Activated effector memory CD4-positive, alpha-beta T cell treated with Interleukin-2 at 50 U/mL for 16 hours (primary cell): ENCODE results near the gene OR2T5.
A peak's percentile ranks its signal among the peaks of the same experiment; 100 is the strongest.
"Not testable (repeated sequence)": the region's sequence is repeated elsewhere in the genome, so short reads cannot be mapped to it uniquely, and the experiment has no call there.

ENCODE experiments used
- DNase-seq: peaks from one replicate; pipeline ENCODE4 v3.0.0-alpha.2; 2020

Gene OR2T5

DNA sequence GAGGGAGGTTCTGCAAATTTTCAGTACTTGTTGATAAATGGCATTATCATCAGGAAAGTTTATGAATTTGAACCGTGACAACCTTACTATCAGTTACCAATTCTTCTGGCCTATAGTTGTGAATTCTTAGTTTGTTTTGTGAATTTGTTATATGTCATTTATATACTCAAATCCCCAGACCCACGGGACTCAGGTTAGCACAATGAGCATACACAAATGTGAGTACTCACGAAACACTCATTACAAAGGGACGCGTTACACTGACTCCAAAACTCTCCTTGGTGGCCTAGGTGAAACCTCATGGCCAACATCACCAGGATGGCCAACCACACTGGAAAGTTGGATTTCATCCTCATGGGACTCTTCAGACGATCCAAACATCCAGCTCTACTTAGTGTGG is at the start of gene OR2T5:
TSS of gene OR2T5 (plus strand) at position 301 of the 400 bp plus-strand sequence. CDS start at position 301, 0 bp downstream.
- DNase-seq: not testable (repeated sequence)

DNA sequence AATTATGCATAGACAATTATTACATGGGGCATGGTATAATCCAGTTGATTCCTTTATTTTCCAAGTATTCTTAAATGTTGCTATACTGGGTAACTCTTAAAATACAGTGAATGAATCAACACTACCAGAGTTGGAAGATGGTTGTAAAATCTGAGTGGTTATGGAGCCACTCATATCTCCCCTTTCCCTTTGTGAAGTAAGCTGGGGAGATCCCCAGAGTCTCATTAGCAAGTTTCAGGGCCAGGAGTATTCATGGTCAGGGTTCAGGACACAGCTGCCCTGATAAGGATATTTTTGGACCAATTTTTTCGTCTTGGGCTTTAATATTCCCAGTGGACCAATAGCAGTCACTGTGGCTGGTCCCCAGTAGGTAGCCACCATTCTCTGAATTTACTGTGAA is 49.7 kb upstream of the OR2T5 start:
- not testable (repeated sequence) for DNase-seq

GRCh38 chr1:248439283-248439682 is 49.1 kb upstream of the OR2T5 start:
- DNase-seq: not testable (repeated sequence)

- not testable (repeated sequence) for DNase-seq
These were observed 45.7 kb upstream of the OR2T5 start for GRCh38 chr1:248442500-248443277.

- DNase-seq: not testable (repeated sequence)
These were observed 43.8 kb upstream of the OR2T5 start for GRCh38 chr1:248444603-248445002.

DNA sequence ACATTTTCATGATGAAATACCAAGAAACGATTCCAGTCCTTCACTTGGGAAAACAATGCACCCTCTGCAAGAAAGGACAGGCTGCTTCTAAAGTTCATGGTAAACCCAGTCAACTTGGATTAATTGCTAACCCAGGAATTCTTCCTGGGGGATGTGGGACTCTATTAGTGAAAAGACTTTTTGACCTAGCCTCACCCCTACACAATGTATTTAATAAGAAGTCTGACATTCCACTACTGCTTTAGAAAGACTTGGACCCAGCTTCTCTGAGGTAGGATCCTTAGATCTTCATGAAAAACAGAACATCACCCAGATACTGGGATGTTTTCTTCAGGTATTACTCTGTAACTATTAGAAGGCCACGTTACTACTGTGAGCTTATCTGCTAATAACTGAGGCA is 43.0 kb upstream of the OR2T5 start, which contains the start of gene OR2T2:
TSS of gene OR2T2 (plus strand) at position 239 of the 400 bp plus-strand sequence. CDS start 7,161 bp downstream, outside the sequence.
- not testable (repeated sequence) for DNase-seq

- DNase-seq: not testable (repeated sequence)
These were observed 39.8 kb upstream of the OR2T5 start for GRCh38 chr1:248448409-248449074.

DNA sequence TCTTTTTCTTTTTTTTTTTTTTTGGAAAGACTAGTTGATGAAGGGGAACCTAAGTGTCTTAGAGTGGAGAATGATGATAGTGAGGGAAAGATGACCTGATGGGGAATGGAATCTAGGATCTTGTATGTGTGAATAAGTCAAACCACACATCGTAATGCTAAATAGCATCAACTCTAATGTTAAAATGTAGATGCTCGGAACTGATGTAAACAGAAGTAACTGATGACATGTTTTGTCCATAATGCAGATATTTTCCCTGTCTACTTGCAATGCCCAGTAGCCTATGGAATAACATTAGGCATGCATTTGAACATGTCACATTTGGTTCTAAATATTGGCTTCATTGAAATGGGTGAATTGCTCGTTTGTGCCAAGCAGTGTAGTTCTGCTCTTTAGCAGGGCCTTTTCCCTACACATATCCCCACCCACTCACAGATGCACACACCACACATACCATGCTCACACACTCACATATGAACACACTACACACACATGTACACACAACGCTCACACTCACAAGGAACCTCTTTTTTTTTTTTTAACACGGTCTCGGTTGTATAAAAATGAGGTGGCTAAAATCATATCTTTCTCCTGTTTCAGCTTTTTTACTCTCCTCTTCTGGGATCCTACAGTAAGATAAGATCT is 38.4 kb upstream of the OR2T5 start:
- not testable (repeated sequence) for DNase-seq

DNA sequence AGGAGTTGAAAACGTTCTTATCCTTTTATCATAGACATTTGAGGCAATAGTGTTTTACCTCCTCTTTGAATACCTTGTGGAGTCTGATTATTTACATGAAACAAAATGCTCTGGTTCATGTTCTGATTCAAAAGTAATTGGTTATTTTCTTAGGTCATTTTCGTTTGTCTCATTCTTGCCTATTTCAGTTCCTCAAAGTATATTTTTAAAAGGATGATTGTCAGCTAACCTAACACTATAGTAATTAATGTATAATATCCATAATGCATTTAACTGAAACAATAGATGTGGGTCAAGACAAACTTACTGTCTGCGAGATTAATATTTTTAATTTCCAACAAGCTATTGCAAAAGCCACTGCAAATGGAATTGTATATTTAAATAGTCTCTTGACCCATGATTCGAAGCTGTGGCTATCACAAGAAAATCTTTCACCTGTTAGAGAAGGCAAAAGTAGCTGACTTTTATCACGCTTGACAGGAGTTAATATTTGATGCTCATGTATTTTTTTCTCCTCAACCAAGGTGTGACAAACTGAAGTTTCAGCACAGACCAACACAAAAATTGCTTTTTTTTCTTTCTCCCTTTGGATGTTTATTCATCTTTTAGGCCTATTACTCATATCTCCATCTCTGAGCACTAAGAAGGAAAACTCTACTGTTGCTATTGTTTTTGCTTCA is 37.8 kb upstream of the OR2T5 start:
- not testable (repeated sequence) for DNase-seq

- DNase-seq: not testable (repeated sequence)
These were observed 34.8 kb upstream of the OR2T5 start for GRCh38 chr1:248453619-248454018.

DNA sequence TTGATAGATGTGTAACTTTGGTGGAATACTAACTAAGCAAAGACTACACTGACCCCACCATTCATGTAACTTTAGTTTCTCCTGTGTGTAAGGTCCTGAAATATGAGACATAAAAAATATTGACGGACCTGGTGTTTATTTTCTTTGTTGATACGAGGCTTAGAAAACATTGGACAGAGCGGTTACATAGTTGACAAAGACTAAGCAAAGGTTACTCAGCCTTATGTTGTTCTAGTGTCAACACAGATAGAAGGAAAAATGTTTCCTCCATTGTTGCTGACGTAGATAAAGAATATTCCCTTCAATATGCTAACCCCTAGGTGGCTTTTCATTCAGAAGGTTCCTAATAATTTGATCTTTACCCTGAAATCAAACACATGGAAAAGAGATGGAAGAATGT is 33.3 kb upstream of the OR2T5 start:
- DNase-seq: not testable (repeated sequence)

- DNase-seq: not testable (repeated sequence)
These were observed 31.8 kb upstream of the OR2T5 start for GRCh38 chr1:248456635-248457034.

GRCh38 chr1:248459117-248459516 is 29.3 kb upstream of the OR2T5 start:
- not testable (repeated sequence) for DNase-seq

- DNase-seq: no peak
These were observed 17.2 kb upstream of the OR2T5 start for GRCh38 chr1:248471154-248471553.

DNA sequence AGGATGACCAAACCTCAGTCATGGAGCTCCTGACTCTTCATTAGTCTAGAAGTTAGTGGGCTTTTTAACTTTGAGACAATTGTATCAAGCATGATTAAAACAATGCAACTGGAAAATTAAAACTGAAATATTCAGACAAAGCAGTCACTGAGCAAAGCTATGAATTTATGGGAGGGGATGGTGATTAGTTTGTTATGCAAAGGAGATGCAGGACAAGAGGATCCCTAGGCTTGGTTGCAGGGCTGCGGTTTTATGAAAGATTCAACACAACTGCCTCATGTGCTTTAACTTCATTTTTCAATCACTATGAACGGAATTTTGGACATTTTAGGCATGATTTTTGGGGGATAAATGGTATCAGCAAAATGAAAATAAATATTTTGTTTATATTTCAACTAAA is 16.3 kb upstream of the OR2T5 start:
- DNase-seq: not testable (repeated sequence)

GRCh38 chr1:248473051-248473450 is 15.3 kb upstream of the OR2T5 start, which contains the start of gene OR2T3:
Gene OR2T3, plus strand, starts transcription at chr1:248473351. Its CDS starts 0 bp downstream, at chr1:248473351.
- DNase-seq: not testable (repeated sequence)

GRCh38 chr1:248475660-248476059 is 12.7 kb upstream of the OR2T5 start:
- not testable (repeated sequence) for DNase-seq

DNA sequence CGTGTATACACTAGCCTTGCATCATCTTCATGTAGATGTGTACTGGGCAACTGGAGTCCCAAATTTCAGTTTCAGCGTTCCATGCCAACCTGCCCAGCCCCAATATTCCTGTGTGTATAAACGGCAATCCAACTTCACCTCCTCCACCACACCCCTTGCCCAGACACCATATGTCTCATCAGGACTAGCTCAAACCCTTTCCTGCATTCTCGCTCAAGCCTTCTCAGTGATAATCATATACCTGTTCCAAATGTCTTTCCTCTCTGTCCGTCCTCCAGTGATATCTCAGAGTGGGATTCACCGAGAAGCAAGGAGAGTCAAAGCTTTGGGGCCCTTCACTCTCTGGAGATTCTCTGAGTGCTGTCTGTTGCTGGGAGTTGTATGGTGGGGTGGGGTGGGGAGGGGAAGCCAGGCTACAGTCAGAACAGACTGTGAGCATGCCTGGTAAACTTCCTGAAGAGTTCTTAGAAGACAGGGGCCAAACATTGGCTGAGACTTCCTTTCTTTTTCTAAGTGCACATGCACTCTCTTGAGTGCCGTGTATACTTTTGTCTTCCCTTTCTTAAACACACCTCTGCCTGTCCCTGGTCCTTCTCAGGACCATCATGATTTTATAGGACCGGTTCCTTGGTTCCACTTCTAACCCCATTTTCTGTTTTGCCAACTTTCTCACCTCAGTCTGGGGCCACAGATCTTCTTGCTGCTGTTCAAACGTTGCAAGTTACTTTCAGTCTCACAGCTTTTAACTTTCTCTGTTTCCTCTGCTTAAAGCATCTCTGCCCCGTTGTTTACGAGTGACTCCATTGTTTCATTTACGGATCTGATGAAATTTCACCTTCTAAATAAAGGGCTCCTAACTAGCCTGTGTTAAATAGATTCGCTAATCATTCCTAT is 6.5 kb upstream of the OR2T5 start:
- peak; percentile 9 for DNase-seq

GRCh38 chr1:248496661-248497060 is 8.3 kb downstream of the OR2T5 start:
- DNase-seq: not testable (repeated sequence)

GRCh38 chr1:248500305-248501035 is 12.1 kb downstream of the OR2T5 start:
- DNase-seq: not testable (repeated sequence)

- DNase-seq: not testable (repeated sequence)
These were observed 19.4 kb downstream of the OR2T5 start, which contains the start of gene OR2G6 for GRCh38 chr1:248507773-248508172. Gene OR2G6, plus strand, starts transcription at chr1:248508073. Its CDS starts 13,574 bp downstream, at chr1:248521647.
